ENCODE data around the gene FOXJ2.

DNA sequence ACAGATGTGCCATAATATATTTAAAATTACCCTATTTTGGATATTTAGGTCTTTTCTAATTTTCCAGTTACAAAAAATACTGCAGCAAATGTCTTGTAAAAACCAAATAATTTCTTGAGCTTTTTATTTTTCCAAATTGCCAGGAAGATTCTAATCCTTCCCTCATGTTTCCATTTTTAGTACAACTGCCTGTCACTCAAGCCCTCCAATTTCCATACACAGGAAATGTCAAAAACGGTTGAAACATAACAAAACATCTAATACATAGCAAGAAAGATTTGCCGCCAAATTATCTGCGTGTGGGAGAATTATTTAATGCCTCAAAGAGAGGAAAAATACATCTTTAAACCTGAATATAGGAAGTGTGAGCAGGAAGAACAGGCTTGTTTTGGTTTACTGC lies 2.3 kb upstream of the FOXJ2 start:
- TF ChIP-seq, protein P1, sequence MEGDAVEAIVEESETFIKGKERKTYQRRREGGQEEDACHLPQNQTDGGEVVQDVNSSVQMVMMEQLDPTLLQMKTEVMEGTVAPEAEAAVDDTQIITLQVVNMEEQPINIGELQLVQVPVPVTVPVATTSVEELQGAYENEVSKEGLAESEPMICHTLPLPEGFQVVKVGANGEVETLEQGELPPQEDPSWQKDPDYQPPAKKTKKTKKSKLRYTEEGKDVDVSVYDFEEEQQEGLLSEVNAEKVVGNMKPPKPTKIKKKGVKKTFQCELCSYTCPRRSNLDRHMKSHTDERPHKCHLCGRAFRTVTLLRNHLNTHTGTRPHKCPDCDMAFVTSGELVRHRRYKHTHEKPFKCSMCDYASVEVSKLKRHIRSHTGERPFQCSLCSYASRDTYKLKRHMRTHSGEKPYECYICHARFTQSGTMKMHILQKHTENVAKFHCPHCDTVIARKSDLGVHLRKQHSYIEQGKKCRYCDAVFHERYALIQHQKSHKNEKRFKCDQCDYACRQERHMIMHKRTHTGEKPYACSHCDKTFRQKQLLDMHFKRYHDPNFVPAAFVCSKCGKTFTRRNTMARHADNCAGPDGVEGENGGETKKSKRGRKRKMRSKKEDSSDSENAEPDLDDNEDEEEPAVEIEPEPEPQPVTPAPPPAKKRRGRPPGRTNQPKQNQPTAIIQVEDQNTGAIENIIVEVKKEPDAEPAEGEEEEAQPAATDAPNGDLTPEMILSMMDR (IDR thresholded peaks at IDR 0.05; ENCODE audit: borderline replicate concordance, extremely low read depth, low read length, poor library complexity, severe bottlenecking): no peak
- no peak for TF ChIP-seq EZH2 (IDR thresholded peaks at IDR 0.05; ENCODE audit: borderline replicate concordance, low read depth, low read length, severe bottlenecking)
